Left ventricle myocardium superior (tissue), 1 donor: ENCODE measurements around the gene CAMK4. TPM values are rescaled to one million over a fixed set of nuclear protein-coding genes. Genes with fewer than 3 reads are reported as not detected.
"Not testable (repeated sequence)": the region's sequence is repeated elsewhere in the genome, so short reads cannot be mapped to it uniquely, and the experiment has no call there.

Experiments
- ATAC-seq: fragments of 200-7000 bp; cut with Tn5 transposase; one replicate; pipeline ENCODE4 v1.9.1; 2020; ENCODE audit warnings: mild to moderate bottlenecking, moderate library complexity
- DNase-seq: peaks from one replicate; pipeline ENCODE4 v3.0.0-alpha.2; 2020
- intact Hi-C: fragments of 100-400 bp; cut with micrococcal nuclease; formaldehyde crosslinking; loops from one replicate; pipeline ENCODE4 v1.11.0; 2022
- total RNA-seq: library from RNA; stranded (reverse); fragmentation: NEBNext Ultra II Directional; extraction: Animal tissue kit (Norgen Biotek cat#: 25700); gene quantifications from one replicate; pipeline ENCODE4 v1.2.1, GENCODE V29; 2021
- donor health status: DM: no; HTN: yes; CAD: no; lungs with severe emphysema.

CAMK4 gene
- total RNA-seq, 1 donor from 2014 or later, result 0.10 TPM

DNA sequence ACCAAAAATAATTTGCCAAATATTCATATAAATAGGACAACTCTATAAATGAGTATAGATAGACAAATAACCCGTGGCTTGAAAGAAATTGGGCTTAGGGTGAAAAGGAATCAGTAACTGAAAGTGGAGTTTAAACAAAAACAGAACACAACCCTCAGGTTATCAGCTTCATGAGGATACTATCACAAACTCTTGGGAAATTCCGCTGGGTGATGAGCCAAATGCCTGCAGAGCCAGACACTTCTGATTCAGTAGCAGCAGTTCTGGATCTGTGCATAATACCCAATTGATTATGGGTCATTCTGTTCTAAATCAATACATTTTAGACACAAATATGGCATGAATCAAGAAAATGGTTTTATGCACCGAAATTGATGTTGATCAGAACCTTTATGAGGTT, 72.4 kb downstream of the CAMK4 start:
- ATAC-seq (no peak), DNase-seq (no peak)
- intact Hi-C loops, result no loop called here

DNA sequence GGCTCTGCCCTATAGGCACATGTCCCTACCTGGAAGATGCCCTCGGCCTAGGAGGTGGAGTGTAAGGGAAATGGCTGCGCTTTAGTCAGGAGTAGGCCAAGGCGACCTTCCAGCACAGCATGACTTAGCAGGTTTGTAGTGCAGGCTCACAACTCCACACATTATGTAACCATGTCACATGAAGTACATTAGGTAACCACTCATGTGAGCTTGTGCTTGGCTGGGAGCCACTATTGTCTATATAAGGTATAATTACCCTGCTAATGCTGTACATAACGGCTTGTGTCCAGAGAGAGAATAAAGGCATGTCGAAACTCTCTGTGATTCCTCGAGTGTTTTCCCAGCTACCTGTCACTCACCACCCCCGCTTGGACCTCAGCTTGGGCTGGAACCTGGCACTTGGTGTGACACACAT, 74.9 kb downstream of the CAMK4 start:
- DNase-seq, result no peak
- no peak for ATAC-seq
- intact Hi-C loops, result no loop called here

DNA sequence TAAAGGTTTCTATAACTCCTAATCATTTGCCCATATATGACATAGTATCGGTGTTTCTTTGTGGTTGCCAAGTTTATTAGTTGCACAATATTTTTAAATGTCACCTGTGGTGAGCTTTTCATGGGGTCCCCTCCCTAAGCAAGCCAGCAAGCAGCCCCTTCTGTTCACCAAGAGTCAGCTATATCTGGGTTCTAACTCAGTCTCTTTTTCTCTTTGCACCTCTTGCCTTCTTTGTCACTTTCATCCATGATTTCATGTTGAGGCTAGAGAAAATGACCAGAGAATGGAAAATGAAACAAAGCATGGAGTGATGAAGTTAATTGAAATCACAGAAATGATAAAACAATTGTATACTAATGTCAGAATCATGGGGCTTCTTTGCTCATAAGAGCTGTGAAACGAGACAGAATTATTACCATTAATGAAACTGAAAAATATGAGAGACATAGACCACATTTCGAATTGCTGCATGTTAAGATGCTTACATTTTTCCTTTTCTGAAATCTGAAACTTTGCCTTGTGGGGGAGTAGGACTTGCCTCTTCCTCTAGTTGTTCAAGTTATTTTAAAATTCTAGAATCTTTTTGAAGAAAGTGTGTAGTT, 75.7 kb downstream of the CAMK4 start:
- ATAC-seq, result no peak
- intact Hi-C loops, result no loop called here
- no peak for DNase-seq

DNA sequence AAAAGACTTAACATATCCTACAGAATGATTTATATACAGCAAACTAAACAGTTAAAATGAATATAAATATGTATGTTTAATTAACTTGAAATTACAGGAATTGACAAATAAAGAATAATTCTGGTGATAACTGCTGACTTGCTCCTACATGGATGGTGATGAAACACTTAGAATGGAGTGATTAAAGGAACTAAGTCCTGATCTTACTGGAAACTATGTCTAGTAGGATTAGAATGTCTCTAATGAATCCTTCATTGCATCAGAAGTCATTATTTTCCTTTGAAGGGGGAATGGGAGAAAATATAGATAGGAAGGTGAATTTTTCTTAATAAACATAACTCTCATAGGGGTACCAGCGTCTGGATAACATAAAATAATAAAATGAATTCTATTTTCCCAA, 77.1 kb downstream of the CAMK4 start:
- intact Hi-C loops, result no loop called here

DNA sequence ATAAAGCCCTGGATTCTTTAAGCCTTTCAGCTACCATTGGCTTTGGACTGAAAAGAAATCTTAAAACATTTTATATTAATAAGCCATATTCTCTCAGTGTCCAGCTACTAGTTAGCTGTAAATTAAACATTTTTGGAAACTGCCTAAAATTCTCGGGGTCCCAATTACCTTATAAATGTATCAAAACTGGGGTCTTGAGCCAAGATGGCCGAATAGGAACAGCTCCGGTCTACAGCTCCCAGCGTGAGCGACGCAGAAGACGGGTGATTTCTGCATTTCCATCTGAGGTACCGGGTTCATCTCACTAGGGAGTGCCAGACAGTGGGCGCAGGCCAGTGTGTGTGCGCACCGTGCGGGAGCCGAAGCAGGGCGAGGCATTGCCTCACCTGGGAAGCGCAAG, 77.9 kb downstream of the CAMK4 start:
- intact Hi-C loops, ATAC-seq, DNase-seq: not testable (repeated sequence)

More for the DNA sequence above, 77.1 kb downstream of the CAMK4 start:
- no peak for ATAC-seq
- DNase-seq, result no peak

DNA sequence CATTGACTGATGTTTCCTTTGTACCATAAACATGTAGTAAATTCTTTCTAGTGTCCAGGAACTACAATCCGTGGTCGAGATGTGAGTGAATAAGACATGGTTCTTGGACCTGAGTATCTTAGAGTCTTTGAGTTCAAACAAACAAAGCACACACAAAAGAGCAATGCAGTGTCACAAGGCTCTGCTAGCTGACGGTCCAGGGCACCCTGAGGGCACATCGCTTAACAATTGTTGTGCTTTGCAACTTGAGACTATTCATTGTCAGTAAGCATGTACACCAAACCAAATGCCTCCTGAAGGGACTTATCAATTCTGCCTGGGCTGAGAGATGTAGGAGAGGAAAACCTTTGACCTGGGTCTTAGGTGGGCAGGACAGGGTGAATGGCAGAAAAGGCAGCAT, 84.8 kb downstream of the CAMK4 start:
- DNase-seq (no peak), ATAC-seq (no peak)
- intact Hi-C loops, result no loop called here

DNA sequence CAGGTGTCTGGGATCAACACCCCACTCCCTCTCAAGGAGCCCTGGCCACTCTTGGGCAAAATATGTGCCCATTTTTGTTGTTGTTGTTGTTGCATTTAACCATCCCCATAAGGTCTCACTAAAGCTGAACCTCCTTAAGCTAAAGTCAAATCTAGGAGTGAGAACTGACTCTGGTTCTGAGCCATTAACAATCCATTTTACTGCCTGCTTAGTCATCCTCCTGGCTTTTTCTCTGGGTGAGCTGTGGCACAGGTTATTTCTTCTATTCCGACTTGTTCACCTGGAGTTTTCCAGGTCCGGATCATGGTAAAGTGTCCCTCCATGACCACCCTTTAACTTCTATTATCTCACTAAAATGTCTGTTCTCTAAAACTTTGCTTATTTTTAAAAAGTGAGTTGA, 85.2 kb downstream of the CAMK4 start:
- DNase-seq (no peak), ATAC-seq (no peak)
- intact Hi-C loops, result no loop called here

DNA sequence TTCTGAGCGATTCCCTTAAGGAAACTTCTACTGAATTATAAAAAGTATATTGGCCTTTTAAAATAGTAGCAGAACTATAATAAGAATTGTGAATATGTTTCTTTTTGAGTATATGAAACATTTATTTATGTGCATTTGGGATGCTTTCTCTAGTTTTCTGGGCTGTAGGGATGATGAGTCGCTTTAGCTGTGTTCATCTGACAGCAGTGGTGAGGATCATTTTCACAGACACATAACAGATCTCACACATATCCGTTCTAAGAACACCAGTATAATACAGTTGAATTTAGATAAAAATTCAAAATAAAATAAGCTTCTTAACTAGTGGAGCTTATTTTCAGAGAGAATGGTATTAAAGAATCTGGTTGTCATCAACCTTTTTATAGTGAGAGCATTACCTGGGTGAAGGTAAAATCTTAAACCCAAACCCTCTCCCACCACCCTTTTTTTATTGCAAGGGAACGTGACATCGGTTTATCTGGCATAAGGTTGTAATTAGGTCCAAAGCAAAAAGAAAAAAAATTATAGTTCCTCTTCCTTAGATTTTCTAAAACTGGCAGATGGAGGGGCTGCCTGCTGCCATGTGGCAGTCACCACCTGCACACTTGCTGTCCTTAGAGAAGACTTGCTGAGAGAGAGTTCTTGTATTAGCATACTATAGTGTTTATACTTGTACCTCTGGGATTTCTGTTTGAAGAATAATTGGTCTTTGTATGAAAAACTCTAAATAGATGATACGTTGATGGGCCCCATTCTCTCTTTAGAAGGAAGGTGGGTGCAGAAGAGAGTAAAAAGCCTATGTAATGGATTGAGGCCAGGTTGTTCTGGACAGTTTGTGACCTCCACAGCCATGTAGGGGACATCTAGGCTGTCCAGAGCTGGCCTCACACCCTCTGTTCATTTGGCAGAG, 86.8 kb downstream of the CAMK4 start:
- intact Hi-C loops, result no loop called here
- DNase-seq (no peak), ATAC-seq (no peak)

DNA sequence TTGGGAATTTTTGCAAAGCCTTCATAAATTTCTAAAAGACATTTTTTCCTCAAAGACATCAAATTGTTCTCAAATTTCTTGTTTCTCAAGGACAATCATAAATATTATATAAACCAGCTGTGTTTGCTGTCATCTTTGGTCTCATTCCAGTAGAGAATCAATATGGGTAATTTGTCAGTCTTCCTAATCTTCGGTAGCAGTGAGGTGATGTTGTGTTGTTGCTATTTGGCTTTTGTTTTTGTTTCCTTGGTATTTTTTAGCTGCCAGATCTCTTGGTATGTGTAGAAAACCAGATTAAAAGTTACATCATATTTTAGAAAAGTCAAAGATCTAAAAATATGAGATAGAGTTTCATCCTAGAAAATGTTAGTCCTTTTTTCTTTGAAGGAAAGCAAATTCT, 87.5 kb downstream of the CAMK4 start:
- intact Hi-C loops, result no loop called here
- ATAC-seq (no peak), DNase-seq (no peak)

DNA sequence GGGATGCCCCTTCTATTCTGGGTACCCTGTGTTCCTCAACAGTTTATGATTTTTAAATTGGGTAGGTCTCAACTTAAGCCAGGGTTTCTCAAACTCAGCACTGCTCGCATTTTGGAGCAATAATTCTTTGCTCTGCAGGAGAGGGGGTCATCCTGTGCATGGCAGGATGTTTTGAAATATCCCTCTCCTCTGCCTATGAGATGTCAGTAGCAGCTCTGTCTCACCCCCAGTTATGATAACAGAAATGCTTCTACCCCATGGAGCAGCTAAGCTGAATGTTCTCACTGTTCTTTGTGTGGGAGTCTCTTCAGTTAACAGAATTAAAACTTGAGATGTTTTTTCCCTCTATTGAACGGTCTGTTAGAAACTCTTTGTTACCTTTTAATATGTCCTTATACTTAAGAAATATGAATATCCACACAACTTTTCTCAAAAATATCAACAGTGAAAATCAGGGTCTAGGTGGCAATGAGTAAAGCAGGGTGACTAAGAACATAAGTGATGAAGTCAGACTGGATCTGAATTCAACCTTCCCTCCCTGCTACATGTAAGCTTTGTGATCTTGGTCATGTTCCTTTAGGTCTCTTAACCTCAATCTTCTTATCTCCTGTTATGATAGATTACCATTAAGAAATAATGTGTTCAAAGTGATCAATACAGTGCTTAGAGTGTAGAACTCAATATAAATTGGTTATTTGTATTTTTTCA, 89.0 kb downstream of the CAMK4 start:
- DNase-seq (no peak), ATAC-seq (no peak)
- intact Hi-C loops, result no loop called here

DNA sequence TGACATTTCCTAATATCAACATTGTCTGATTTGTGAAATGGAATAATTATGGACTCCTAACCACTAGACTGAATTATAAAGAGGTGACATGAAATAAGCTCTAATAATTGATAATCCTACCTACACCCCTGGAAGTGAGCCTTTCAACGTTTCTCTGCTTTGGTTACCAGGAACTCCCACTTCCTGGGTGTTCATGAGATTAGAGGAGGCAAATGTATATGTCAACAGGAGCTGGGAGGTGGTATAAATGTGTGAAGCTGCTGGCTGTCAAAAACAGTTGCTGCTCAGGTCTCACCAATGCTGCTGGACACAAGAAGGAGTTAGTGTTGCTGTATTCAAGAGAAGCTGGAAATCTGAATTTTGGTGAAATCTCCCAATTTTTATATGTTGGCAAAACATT, 96.8 kb downstream of the CAMK4 start:
- ATAC-seq, result no peak
- DNase-seq, result no peak
- intact Hi-C loops, result no loop called here

DNA sequence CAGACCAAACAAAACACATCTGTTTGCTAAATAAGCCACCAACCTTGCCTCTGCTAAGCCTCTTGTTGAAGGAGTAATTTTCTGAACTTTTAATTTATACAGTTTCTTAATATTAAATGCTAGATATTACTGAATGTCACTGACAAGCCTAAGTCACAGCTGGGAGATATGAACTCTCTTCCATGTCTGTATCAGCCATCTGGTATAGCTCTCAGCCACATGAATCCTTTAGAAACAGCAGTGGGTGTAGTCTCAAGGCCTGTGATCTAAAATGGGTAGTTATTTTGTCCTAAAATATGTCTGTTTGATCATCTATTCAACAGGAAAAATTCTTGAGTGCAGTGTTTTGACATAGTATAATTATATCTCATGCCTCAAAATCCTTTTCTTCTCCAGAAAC, 97.2 kb downstream of the CAMK4 start:
- no peak for DNase-seq
- no peak for ATAC-seq
- intact Hi-C loops, result no loop called here

DNA sequence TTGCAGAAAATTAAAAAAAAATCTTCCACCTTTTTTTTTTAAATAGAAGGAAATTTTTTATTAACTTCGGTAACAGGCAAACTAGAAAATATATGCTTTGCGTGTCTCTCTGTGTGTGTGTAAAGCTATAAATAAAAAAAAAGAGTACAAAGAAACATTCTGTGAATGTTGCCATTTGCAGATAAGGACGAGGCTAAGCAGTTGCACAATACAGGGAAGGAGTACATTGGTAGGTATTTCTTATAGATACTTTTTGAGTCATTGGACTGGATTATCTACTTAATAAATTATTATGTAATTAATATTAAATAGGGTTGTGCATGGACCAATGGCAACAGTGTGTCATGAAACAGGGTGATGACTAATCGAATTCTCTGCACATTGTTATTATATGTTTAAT, 102.4 kb downstream of the CAMK4 start:
- ATAC-seq, result no peak
- no peak for DNase-seq
- intact Hi-C loops, result no loop called here

DNA sequence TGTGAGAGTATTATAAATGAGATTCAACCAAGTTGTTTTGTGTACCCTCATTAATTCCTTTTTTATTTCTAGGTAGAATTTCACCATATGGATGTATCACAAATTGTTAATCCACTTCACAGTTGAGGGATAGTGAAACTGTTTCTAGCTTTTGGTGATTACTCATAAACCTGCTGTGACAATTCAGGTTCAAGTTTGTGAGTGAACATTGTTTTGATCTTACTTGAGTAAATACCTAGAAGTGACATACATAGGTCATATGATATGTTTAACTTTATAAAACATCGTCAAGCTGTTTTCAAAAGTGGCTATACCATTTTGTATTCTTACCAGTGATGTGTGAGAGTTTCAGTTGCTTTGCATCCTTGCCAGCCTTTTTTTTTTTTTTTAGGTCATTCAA, 112.9 kb downstream of the CAMK4 start:
- no peak for ATAC-seq
- intact Hi-C loops, result no loop called here
- no peak for DNase-seq

DNA sequence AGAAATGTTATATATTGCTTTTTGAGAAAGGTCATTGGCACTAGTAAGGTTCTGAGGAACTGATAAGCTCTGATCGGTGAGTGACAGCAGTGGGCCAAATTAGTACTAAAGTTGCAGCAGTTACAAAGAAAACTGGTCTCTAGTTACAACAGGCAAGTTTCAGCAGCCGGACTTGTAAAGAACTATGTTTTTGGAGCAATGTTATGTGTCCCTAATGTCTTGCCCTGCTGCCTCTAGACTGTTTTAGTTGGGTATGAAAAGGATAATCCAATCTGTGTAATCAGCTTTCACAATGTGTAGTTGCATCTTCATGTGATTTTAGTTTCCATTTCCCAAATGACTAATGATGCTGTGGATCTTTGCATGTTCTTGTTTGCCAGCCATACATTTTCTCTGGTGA, 113.5 kb downstream of the CAMK4 start:
- DNase-seq (no peak), ATAC-seq (no peak)
- intact Hi-C loops, result no loop called here

DNA sequence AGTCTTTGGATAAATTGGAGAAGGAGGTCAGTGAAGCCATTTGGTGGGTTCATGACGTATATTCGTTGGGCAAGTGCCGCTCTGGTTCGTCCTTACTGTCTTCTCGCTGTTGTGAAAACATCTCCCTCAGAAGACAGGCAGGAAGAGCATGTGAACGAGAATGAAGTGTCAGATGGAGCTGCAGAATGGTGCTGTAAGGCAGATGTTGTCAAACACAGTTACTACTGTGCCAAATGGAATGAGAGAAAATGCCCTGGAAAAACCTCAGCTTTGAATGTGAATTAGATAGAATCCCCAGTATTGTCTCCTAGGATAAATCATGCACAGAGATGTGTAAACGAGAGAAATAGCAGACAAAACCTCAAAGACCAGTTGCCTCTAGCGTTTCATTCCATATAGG, 121.5 kb downstream of the CAMK4 start:
- no peak for ATAC-seq
- intact Hi-C loops, result no loop called here
- DNase-seq, result no peak

DNA sequence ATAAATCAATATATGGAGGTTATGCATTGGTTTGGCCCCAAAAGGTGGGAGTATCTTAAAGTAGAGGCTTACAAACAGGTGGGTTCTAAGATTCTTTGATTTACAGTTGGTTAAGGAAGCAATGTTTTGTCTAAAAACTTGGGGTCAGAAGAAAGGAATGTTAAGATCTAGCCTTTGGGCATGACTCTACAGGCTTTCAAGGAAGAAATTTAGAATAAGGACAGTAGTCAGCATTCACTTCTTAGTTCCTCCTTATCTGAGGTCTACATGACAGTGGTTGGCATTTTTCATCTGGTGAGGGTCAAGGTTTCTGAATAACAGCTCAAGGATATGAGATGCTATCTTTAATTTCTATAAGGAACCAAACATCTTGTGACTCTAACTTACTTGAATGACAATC, 122.8 kb downstream of the CAMK4 start:
- ATAC-seq (no peak), DNase-seq (no peak)
- intact Hi-C loops, result no loop called here

DNA sequence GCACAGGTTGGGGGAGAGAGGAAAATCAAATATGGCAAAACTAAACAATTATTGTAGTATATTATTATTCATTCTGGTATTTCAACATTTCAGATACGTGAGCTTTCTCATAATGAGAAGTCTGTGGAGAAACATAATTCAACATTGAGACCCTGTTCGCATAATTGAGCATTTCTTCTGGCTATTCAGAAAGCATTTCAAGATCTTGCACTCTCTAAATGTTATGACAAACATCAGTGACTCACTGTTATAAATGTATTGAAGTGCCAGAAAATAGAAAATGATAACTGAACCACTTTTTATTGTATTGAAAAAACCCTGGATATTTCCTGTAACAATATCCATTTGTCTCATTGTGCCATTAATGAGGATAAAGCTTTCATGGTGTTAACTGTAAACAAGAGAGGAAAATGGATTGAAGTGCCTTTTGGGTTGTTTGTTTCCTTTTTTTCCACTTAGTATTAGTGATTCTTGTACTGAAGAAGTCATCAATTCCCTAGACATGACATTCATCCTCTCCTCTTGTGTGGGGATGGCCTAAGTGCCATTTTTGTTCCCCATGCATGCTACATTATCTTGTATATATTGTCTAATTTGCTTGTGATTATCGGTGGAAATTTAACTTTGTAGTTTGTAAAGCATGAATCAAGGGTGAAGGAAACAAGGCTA, 124.6 kb downstream of the CAMK4 start:
- ATAC-seq, result no peak
- DNase-seq, result no peak
- intact Hi-C loops, result no loop called here

DNA sequence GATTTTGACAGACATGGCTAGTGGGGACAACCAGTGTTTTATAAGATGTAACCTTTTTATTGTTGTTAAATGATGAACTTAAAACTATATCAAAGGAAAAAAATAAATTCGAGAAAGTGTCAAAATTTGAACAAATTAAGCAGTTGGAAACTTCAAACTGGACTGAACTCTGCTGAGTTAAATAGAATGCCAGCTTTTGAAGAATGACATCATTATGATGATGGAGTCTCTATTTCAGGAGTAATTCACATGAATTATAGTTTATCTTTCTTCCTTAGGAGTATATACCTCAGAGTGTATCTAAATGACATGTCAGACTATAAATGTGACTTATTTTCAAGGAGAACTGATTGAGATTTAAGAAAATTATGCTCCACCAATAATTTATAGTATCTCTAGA, 125.2 kb downstream of the CAMK4 start:
- ATAC-seq, result no peak
- DNase-seq, result no peak
- intact Hi-C loops, result no loop called here

DNA sequence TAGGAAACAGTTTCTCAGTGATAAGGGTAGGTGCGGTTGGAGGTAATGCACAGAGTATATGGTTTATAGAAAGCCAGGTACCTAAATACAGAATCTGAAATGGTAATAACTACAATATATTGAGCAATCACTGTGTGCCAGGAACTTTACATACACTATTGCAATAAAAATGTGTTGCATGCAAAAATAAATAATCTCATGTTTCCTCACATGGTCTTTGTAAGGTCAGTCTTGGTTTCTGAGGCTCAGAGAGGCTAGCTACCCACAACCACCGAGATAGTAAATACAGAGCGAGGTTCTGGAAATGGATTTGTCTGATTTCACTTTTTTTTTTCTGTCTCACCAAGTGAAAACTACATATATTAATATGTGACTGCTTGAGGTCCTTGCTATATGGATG, 128.9 kb downstream of the CAMK4 start:
- intact Hi-C loops, result no loop called here
- ATAC-seq (no peak), DNase-seq (no peak)
